Gastrocnemius medialis (tissue), 4 donors: ENCODE results near the gene DSEL. TPM values are rescaled to one million over a fixed set of nuclear protein-coding genes. Genes with fewer than 3 reads are reported as not detected.

Source experiments
- ATAC-seq, 2 donors: fragments of 150-250 bp; one replicate each; pipeline ENCODE4 v1.9.1; 2016
- DNase-seq, 2 donors: peaks; one replicate each; pipeline ENCODE4 v3.0.0-alpha.2; 2019
- H3K27ac ChIP-seq, 4 donors: fragments of 200-600 bp; sonication (generic); 1 replicate in 1 of 4; 2 replicates in 3 of 4; pipeline ENCODE4 v1.5.1; 2016 to 2018; ENCODE audit warnings: mild to moderate bottlenecking in 2 of 4, moderate library complexity in 1 of 4
- H3K27me3 ChIP-seq, 3 donors: fragments of 200-600 bp; sonication (generic) in 2 of 3; 1 replicate in 1 of 3; 2 replicates in 2 of 3; pipeline versions ENCODE4 v1.5.1 to v1.6.0; 2016 to 2019; ENCODE audit warnings: mild to moderate bottlenecking in 1 of 3, moderate library complexity in 1 of 3
- H3K36me3 ChIP-seq, 2 donors: fragments of 200-600 bp; sonication (generic) in 1 of 2; one replicate each; pipeline ENCODE4 v1.5.1; 2017 to 2018
- H3K4me1 ChIP-seq, 2 donors: fragments of 200-600 bp; sonication (generic) in 1 of 2; one replicate each; pipeline ENCODE4 v1.5.1; 2016 to 2017; ENCODE audit warnings: mild to moderate bottlenecking in 2 of 2
- H3K4me3 ChIP-seq, 4 donors: fragments of 200-600 bp; sonication (generic) in 3 of 4; 1 replicate in 1 of 4; 2 replicates in 3 of 4; pipeline ENCODE4 v1.5.1; 2016 to 2019; ENCODE audit warnings: mild to moderate bottlenecking in 2 of 4
- H3K9me3 ChIP-seq, 3 donors: fragments of 200-600 bp; sonication (generic) in 2 of 3; 1 replicate in 1 of 3; 2 replicates in 2 of 3; pipeline ENCODE4 v1.5.1; 2016 to 2019
- CTCF ChIP-seq, 5 experiments: fragments of 450-650 bp in 3 of 5; fragments of 200-600 bp in 2 of 5; sonication (generic) in 2 of 5; IDR thresholded peaks in 4 of 5; conservative IDR thresholded peaks in 1 of 5; 1 replicate in 4 of 5; 2 replicates in 1 of 5; pipeline ENCODE4 v1.5.1; 2016 to 2019; ENCODE audit warnings: antibody characterized with exemption in 5 of 5, mild to moderate bottlenecking in 3 of 5, moderate library complexity in 3 of 5
- POLR2A ChIP-seq, 2 donors: fragments of 450-650 bp; IDR thresholded peaks; one replicate each; pipeline ENCODE4 v1.6.1; 2017; ENCODE audit warnings: antibody characterized with exemption in 2 of 2, mild to moderate bottlenecking in 2 of 2, moderate library complexity in 2 of 2
- in situ Hi-C, 4 donors: fragments of 200-750 bp; cut with MboI; loops; one replicate each; pipeline versions ENCODE4 v1.15.0 to v1.8.0; 2017; ENCODE audit warnings: low sequenced_read_pairs in 4 of 4
- intact Hi-C: fragments of 100-400 bp; cut with DNase I; formaldehyde crosslinking; loops from one replicate; pipeline ENCODE4 v1.15.1; 2023; ENCODE audit warnings: low total_unique reads
- total RNA-seq, 4 donors: library from RNA; depleted of rRNA; stranded (reverse); fragments of >200 nt; gene quantifications; one replicate each; pipeline versions ENCODE4 v1.1.0 to v1.2.3, GENCODE V29; 2016

The DSEL gene
- total RNA-seq, 4 donors from 2014 or later: 1.6 to 2.5 (median 2.3) TPM

GRCh38 chr18:67456711-67457110 is 59.8 kb downstream of the DSEL start:
- no peak overlapping the region for H3K4me3 ChIP-seq

More at GRCh38 chr18:67456711-67457110, 59.8 kb downstream of the DSEL start:
- Histone ChIP-seq H3K27me3 (no peaks in the 10 kb centered on the region), H3K4me1 (no peaks in the 10 kb centered on the region), H3K36me3 (no peaks in the 10 kb centered on the region), H3K9me3 (no peaks in the 10 kb centered on the region), H3K27ac (no peak overlapping the region)
- no peak for DNase-seq
- intact Hi-C loops: no loop called here
- TF ChIP-seq CTCF (IDR thresholded peaks at IDR 0.05 in 4 of 5, conservative IDR thresholded peaks at IDR 0.05 in 1 of 5) (no peak), POLR2A (IDR thresholded peaks at IDR 0.05) (no peak)
- no peak for ATAC-seq
- in situ Hi-C loops: no loop called here
